Measurements from ENCODE around the gene KLHL9.

The KLHL9 gene

GRCh38 chr9:21281275-21281674 lies 53.9 kb downstream of the KLHL9 start:
- Histone ChIP-seq H3K36me3 (ENCODE audit: insufficient read depth, low read length) (no peaks in the 10 kb centered on the region), H3K27me3 (ENCODE audit: insufficient read depth, low read length) (peaks cover 36% of the 10 kb centered on the region), H3K9ac (ENCODE audit: low read depth, low read length) (no peak overlapping the region), H3K9me3 (ENCODE audit: insufficient read depth, low read depth, low read length) (no peaks in the 10 kb centered on the region), H3K4me3 (ENCODE audit: low read length) (no peak overlapping the region), H3K27ac (ENCODE audit: low read depth, low read length) (no peak overlapping the region), H3K4me1 (ENCODE audit: insufficient read depth, low read length) (no peaks in the 10 kb centered on the region)
- 84% methylated on average over 2 of the region's 2 CpGs for WGBS
